SK-N-MC (cell line): ENCODE measurements around the gene EMILIN2.

Experiments
- EZH2 ChIP-seq: fragments of 200-600 bp; sonication (generic); IDR thresholded peaks from one replicate; pipeline ENCODE4 v1.6.1; 2017; ENCODE audit warnings: antibody characterized with exemption
- FOXP2 ChIP-seq: optimal IDR thresholded peaks from 2 replicates; pipeline ENCODE3; 2011; ENCODE audit warnings: mild to moderate bottlenecking, moderate library complexity; ENCODE audit not compliant: insufficient read depth; ENCODE audit errors: extremely low read length, control extremely low read depth
- POLR2AphosphoS5 ChIP-seq: IDR thresholded peaks from 2 replicates; pipeline ENCODE4 v1.6.1; 2012; ENCODE audit warnings: mild to moderate bottlenecking, low read depth, low read length, borderline replicate concordance

- no peak for TF ChIP-seq EZH2
- no peak for TF ChIP-seq POLR2AphosphoS5
- no peak for TF ChIP-seq FOXP2
Measured at GRCh38 chr18:2902327-2902726, 55.5 kb downstream of the EMILIN2 start.
